GM18873 (cell line): ENCODE results near the gene CD2AP.
"Not testable (repeated sequence)": the region's sequence is repeated elsewhere in the genome, so short reads cannot be mapped to it uniquely, and the experiment has no call there.

Source experiments
- ATAC-seq: cut with Tn5 transposase; IDR thresholded peaks from one replicate; pipeline ENCODE4 v1.9.1; 2021; ENCODE audit warnings: mild to moderate bottlenecking, moderate library complexity, moderate number of reproducible peaks; ENCODE audit not compliant: unreplicated experiment, low FRiP score

The CD2AP gene

DNA sequence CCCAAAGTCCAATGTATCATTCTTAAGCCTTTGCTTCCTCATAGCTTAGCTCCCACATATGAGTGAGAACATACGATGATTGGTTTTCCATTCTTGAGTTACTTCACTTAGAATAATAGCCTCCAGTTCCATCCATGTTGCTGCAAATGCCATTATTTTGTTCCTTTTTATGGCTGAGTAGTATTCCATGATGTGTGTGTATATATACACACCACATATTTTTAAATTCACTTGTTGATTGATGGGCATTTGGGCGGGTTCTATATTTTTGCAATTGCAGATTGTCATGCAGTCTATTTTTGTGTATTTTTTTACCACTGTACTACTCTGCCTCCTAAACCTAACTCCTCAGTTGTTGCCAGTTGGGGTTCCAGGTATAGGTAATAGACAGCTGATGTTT, 74.7 kb downstream of the CD2AP start:
- ATAC-seq: no peak

DNA sequence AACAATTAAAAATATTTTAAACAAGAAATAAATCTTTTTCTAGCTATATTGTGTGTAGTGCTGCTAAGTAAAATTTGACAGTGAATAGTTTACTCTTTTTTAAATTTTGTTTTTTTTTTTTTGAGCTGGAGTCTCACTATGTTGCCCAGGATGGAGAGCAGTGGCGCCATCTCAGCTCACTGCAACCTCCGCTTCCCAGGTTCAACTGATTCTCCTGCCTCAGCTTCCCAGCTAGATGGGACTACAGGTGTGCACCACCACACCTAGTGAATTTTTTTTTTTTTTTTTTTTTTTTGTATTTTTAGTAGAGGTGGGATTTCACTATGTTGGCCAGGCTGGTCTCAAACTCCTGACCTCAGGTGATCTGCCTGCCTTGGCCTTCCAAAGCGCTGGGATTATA, 75.7 kb downstream of the CD2AP start:
- ATAC-seq: not testable (repeated sequence)

GRCh38 chr6:47556459-47556858, 78.9 kb downstream of the CD2AP start:
- ATAC-seq: not testable (repeated sequence)

GRCh38 chr6:47563162-47563561, 85.6 kb downstream of the CD2AP start:
- ATAC-seq: no peak

DNA sequence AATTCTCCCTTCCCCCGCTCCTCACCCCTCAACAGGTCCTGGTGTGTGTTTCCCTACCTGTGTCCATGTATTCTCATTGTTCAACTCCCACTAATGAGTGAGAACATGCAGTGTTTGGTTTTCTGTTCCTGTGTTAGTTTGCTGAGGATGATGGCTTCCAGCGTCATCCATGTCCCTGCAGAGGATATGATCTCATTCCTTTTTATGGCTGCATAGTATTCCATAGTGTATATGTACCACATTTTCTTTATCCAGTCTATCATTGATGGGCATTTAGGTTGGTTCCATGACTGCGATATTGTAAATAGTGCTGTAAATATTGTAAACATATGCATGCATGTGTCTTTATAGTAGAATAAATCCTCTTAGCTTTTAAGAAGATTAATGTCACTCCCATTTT, 89.0 kb downstream of the CD2AP start:
- ATAC-seq: not testable (repeated sequence)

GRCh38 chr6:47567586-47567985, 90.0 kb downstream of the CD2AP start:
- no peak for ATAC-seq

DNA sequence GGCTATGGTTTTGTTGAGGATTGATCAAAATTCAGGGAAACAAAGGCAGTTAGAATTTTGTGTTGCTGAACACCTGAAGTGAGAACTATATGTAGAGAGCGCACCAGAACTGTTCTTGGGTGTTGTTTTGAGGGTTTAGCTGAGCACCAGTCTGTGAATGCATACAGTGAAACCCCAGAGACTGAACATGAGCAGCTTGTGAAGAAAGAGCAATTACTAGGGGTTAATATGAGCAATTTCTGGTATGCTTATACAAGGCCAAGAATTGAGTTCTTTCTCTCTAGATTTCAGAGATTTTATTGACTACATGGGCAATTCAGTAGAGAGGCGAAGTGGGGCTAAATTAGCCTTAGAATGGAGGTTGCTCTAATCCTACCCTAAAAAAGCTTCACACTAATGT, 93.9 kb downstream of the CD2AP start:
- no peak for ATAC-seq

- no peak for ATAC-seq
Measured at GRCh38 chr6:47573109-47573508, 95.5 kb downstream of the CD2AP start.

DNA sequence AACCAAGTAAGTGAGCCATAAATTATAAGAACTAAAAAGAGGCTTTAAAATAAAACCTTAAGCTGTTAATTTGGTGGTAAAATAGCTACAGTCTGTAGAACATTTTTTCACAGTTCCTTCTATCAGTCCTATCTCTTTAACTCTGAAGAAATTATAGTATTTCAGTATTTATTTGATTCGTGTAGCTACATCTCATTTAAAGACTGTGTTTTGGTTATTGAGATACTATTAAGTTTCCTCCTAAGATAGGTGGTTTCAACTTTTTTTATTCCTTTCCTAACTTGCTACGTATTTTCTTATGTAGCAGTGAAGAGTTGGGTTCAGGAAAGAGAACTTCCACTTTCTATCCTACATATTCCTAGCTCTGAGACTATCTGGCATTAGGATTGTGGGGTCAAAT, 97.2 kb downstream of the CD2AP start:
- no peak for ATAC-seq

- ATAC-seq: no peak
Measured at GRCh38 chr6:47579040-47579439, 101.5 kb downstream of the CD2AP start.

DNA sequence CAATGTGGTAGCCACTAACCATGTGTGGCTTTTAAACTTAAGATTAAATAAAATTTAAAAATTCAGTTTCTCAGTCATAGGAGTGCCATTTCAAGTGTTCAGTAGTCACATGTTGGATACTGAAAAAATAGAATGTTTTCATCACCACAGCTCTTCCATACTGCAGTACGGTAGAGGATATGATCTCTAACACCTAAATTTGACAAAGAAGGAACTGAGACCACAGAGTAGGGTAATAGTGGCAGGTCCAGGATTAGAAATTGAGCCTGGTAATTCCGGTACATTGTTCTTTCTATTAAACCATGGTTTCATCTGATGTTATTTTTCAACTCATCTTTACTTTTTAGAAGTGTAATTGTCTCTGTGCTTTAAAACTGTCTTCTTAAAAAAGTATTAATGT, 104.0 kb downstream of the CD2AP start:
- peak; percentile 49 for ATAC-seq

GRCh38 chr6:47587493-47587892, 109.9 kb downstream of the CD2AP start:
- no peak for ATAC-seq

DNA sequence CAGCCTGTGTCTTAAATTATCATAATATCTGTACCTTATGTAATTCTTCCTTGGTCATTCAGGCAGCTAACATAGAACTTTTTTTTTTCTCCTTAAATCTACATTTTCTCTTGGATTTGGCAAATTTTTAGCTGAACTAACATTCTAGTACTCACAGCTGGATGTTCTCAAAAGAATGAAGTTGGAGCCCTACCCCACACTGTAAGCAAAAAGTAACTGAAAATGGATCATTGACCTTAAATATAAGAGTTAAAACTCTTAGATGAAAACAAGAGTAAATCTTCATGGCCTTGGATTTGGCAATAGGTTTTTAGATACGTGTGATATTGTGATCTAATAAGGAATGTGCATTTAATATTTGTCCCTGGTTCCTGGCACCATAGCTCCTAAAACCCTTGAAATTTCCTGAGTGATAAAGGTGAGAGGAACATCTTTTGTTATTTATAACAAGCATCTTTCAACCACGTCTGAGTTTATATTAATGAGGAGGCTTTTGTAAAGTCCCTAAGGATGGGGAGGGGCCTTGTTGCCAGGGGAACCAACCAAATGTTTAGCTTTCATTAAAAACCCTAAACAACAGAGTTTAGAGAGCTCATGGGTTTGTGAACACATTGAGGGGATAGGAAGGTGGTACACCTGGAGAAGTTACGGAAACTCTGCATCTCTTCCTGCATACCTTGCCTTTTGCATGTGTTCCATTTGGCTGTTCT, 114.7 kb downstream of the CD2AP start:
- no peak for ATAC-seq

DNA sequence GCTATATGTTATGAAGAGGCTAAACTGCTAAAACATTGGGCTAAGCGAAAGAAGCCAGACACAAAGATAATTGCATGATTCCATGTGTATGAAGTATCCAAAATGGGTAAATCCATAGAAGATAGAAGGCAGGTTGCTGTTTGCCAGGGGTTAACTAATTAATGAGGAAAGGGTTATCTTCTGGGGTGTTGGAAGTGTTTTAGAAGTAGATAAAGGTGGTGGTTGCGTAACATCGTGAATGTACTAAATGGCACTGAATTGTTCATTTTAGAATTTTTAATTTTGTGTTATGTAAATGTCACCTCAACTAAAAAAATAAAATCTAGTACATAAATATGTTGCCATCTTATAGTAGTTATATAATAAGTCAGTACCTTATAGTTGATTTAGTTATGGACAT, 116.4 kb downstream of the CD2AP start:
- ATAC-seq: no peak

- no peak for ATAC-seq
Measured at GRCh38 chr6:47595785-47596184, 118.2 kb downstream of the CD2AP start.

GRCh38 chr6:47598367-47598766, 120.8 kb downstream of the CD2AP start:
- no peak for ATAC-seq

DNA sequence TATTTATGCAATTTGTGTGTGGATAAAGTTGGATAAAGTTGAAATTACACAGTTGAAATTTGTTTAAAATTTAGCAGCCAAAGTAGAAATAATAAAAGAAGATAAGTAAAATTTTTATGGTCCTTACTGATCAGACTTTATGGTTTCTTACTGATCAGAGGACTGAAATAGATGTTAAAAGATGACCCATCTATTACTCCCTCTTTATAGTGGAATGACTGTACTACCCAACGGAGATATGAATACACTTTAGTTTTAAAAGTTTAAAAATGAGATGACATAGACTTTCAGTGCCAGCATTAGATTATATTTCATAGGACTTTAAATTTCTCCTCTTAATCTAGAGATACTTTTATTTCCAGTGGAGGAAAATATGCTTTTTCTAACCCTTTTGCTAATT, 121.9 kb downstream of the CD2AP start:
- no peak for ATAC-seq

GRCh38 chr6:47603227-47603626, 125.6 kb downstream of the CD2AP start:
- no peak for ATAC-seq

DNA sequence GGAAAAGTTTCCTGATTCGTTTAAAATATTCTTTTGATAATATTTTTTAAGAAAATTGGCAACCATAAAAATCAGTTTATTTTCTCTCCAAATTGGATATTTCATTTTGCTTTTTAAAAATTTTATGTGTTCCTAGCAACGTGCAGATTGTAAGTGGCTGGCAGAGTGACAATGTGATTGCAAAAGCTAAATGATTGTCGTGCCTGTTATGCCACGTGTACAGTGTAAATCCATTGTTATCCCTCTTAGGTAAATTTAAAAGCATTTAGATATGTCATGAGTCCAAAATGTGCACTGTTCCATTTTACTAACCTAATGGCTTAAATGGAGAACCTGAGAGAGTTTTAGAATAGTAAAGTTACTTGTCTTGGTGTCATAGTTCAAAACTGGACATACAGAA, 126.4 kb downstream of the CD2AP start:
- no peak for ATAC-seq

DNA sequence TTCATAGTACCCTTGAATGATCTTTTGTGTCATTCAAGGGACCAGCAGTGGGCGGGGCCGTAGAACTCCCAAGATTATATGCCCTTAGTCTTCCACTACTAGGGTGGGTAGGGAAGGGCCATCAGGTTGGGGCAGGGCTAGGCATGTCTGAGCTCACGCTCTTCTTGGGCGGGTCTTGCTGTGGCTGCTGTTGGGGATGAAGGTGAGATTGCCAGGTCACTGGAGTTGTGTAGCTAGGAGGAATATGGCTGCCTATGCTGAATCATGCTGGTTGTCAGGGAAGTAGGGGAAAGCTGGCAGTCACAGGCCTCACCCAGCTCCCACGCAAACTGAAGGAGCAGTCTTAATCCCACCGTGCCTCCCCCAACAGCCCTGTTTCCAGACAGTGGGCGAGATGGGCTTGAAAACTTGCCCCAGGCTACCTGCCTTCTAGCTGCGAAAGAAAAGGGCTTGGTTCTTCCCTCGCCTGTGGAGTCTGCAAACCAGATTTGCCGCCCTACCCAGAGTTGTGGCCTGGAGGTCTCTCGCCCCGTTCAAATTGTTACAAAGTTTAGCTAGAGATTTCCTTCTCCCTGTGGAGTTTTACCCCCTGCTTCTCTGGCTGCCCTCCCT, 144.4 kb downstream of the CD2AP start:
- no peak for ATAC-seq

DNA sequence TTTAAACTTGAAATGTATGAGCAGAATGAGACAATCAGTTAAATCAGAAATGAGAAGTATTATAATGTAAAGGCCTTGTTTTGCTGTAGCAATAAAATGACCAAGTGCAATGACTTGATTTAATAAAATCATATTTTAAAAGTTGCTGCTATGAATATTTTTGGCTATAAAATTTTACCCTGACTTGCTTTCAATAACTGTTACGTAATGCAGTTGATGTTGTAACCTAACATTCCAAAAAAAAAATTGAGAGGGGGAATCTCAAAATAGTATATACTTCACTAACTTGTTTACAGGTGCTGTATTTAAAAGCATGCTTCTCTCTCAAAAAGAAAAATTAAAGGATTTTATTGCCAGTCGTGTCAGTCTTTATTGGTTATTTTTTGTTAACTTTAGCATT, 149.2 kb downstream of the CD2AP start:
- no peak for ATAC-seq
